HepG2 (cell line): ENCODE results near the gene CD274. TPM values are rescaled to one million over a fixed set of nuclear protein-coding genes. Genes with fewer than 3 reads are reported as not detected.

Source experiments
- AGO2 ChIP-seq: fragments of 200-400 bp; formaldehyde crosslinking; optimal IDR thresholded peaks from 2 replicates; pipeline ENCODE3; 2017; ENCODE audit warnings: mild to moderate bottlenecking, low read depth, low read length, moderate library complexity
- ATRX ChIP-seq: sonication (generic); formaldehyde crosslinking; IDR thresholded peaks from 2 replicates; pipeline ENCODE4 v1.4.0; 2020; ENCODE audit warnings: missing genetic modification reagents, borderline replicate concordance
- KDM2A ChIP-seq: sonication (generic); formaldehyde crosslinking; IDR thresholded peaks from 2 replicates; pipeline ENCODE4 v1.4.0; 2020; ENCODE audit warnings: low read depth, missing genetic modification reagents, borderline replicate concordance
- MIER2 ChIP-seq: IDR thresholded peaks from 2 replicates; pipeline ENCODE4 v1.6.1; 2016; ENCODE audit warnings: missing biosample characterization, missing genetic modification reagents
- TBX2 ChIP-seq: sonication (generic); formaldehyde crosslinking; IDR thresholded peaks from 2 replicates; pipeline ENCODE4 v1.5.0; 2020; ENCODE audit warnings: missing genetic modification reagents, mild to moderate bottlenecking, borderline replicate concordance
- TEAD3 ChIP-seq: optimal IDR thresholded peaks from 2 replicates; pipeline ENCODE3; 2016; ENCODE audit warnings: borderline replicate concordance
- ZFYVE20 ChIP-seq: sonication (generic); formaldehyde crosslinking; IDR thresholded peaks from 2 replicates; pipeline ENCODE4 v1.8.0; 2023; ENCODE audit warnings: low read depth, mild to moderate bottlenecking, moderate library complexity, missing genetic modification reagents, borderline replicate concordance
- ZNF121 ChIP-seq: sonication (generic); formaldehyde crosslinking; IDR thresholded peaks from 2 replicates; pipeline ENCODE4 v1.5.0; 2020; ENCODE audit warnings: mild to moderate bottlenecking, missing genetic modification reagents
- ZSCAN22 ChIP-seq: sonication (generic); formaldehyde crosslinking; IDR thresholded peaks from 2 replicates; pipeline ENCODE4 v1.4.0; 2020; ENCODE audit warnings: mild to moderate bottlenecking, missing genetic modification reagents
- polyA plus RNA-seq, 8 experiments: library from polyadenylated mRNA; depleted of rRNA in 3 of 8; stranded (reverse) in 7 of 8; unstranded in 1 of 8; fragments of >200 nt; fragmentation: Illumina TruSeq in 4 of 8; extraction: Trizol in 4 of 8; gene quantifications; 2 replicates each; pipeline versions ENCODE4 v1.2.1 to v1.2.3, GENCODE V29; 2011 to 2016; ENCODE audit warnings: low read depth in 4 of 8, missing spikeins in 1 of 8, mixed read lengths in 1 of 8; ENCODE audit not compliant: insufficient read depth in 1 of 8
- total RNA-seq, 5 experiments: library from RNA; depleted of rRNA; stranded (reverse); fragments of >200 nt; fragmentation: Illumina TruSeq; extraction: Trizol; gene quantifications; 2 replicates each; pipeline ENCODE4 v1.2.3, GENCODE V29; 2016; ENCODE audit warnings: low read depth in 1 of 5
- TF ChIP-seq, protein P1 (sequence below): sonication (generic); formaldehyde crosslinking; IDR thresholded peaks from 2 replicates; pipeline ENCODE4 v1.9.0; 2021; ENCODE audit warnings: missing genetic modification reagents, mild to moderate bottlenecking, borderline replicate concordance
- TF ChIP-seq, protein P2 (sequence below): sonication (generic); formaldehyde crosslinking; IDR thresholded peaks from 2 replicates; pipeline ENCODE4 v1.5.0; 2020; ENCODE audit warnings: missing genetic modification reagents
- TF ChIP-seq, protein P3 (sequence below): sonication (generic); formaldehyde crosslinking; IDR thresholded peaks from 2 replicates; pipeline ENCODE4 v1.8.0; 2022; ENCODE audit warnings: mild to moderate bottlenecking, missing genetic modification reagents; ENCODE audit not compliant: insufficient replicate concordance
- TF ChIP-seq, protein P4 (sequence below): sonication (generic); formaldehyde crosslinking; IDR thresholded peaks from 2 replicates; pipeline ENCODE4 v1.8.1; 2023; ENCODE audit warnings: mild to moderate bottlenecking, inconsistent platforms, moderate library complexity, missing genetic modification reagents, borderline replicate concordance
- TF ChIP-seq, protein P5 (sequence below): IDR thresholded peaks from 2 replicates; pipeline ENCODE4 v1.6.1; 2016; ENCODE audit warnings: missing biosample characterization, missing genetic modification reagents, low read depth
- TF ChIP-seq, protein P6 (sequence below): sonication (generic); formaldehyde crosslinking; IDR thresholded peaks from 2 replicates; pipeline ENCODE4 v1.5.1; 2020; ENCODE audit warnings: missing genetic modification reagents, mild to moderate bottlenecking, borderline replicate concordance
- TF ChIP-seq, protein P7 (sequence below): sonication (generic); formaldehyde crosslinking; IDR thresholded peaks from 2 replicates; pipeline ENCODE4 v1.4.0; 2020; ENCODE audit warnings: missing genetic modification reagents

Gene CD274
- total and polyA plus RNA-seq, 2 of the 13 experiments (the other 11 are each of a cell fraction or from before 2014, with no cell fraction given) = 0.17 to 0.49 TPM

DNA sequence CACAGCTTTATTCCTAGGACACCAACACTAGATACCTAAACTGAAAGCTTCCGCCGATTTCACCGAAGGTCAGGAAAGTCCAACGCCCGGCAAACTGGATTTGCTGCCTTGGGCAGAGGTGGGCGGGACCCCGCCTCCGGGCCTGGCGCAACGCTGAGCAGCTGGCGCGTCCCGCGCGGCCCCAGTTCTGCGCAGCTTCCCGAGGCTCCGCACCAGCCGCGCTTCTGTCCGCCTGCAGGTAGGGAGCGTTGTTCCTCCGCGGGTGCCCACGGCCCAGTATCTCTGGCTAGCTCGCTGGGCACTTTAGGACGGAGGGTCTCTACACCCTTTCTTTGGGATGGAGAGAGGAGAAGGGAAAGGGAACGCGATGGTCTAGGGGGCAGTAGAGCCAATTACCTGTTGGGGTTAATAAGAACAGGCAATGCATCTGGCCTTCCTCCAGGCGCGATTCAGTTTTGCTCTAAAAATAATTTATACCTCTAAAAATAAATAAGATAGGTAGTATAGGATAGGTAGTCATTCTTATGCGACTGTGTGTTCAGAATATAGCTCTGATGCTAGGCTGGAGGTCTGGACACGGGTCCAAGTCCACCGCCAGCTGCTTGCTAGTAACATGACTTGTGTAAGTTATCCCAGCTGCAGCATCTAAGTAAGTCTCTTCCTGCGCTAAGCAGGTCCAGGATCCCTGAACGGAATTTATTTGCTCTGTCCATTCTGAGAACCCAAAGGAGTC, at the start of gene CD274 (continued):
- TF ChIP-seq ZNF121 (CRISPR knock-in tag) (0 out of 2 replicates have a peak, but pooled peaks have one; percentile 14), MIER2 (CRISPR knock-in tag) (no peak), KDM2A (peak; percentile 93), AGO2 (no peak), TEAD3 (peak; percentile 63), ZSCAN22 (no peak), ATRX (CRISPR knock-in tag) (no peak), TBX2 (peak; percentile 40; the same call in 1 of the 2 replicates), ZFYVE20 (CRISPR knock-in tag) (no peak)
- TF ChIP-seq, protein P1, sequence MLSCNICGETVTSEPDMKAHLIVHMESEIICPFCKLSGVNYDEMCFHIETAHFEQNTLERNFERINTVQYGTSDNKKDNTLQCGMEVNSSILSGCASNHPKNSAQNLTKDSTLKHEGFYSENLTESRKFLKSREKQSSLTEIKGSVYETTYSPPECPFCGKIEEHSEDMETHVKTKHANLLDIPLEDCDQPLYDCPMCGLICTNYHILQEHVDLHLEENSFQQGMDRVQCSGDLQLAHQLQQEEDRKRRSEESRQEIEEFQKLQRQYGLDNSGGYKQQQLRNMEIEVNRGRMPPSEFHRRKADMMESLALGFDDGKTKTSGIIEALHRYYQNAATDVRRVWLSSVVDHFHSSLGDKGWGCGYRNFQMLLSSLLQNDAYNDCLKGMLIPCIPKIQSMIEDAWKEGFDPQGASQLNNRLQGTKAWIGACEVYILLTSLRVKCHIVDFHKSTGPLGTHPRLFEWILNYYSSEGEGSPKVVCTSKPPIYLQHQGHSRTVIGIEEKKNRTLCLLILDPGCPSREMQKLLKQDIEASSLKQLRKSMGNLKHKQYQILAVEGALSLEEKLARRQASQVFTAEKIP (CRISPR knock-in tag) = no peak
- TF ChIP-seq, protein P2, sequence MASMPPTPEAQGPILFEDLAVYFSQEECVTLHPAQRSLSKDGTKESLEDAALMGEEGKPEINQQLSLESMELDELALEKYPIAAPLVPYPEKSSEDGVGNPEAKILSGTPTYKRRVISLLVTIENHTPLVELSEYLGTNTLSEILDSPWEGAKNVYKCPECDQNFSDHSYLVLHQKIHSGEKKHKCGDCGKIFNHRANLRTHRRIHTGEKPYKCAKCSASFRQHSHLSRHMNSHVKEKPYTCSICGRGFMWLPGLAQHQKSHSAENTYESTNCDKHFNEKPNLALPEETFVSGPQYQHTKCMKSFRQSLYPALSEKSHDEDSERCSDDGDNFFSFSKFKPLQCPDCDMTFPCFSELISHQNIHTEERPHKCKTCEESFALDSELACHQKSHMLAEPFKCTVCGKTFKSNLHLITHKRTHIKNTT (CRISPR knock-in tag) = no peak
- TF ChIP-seq, protein P3, sequence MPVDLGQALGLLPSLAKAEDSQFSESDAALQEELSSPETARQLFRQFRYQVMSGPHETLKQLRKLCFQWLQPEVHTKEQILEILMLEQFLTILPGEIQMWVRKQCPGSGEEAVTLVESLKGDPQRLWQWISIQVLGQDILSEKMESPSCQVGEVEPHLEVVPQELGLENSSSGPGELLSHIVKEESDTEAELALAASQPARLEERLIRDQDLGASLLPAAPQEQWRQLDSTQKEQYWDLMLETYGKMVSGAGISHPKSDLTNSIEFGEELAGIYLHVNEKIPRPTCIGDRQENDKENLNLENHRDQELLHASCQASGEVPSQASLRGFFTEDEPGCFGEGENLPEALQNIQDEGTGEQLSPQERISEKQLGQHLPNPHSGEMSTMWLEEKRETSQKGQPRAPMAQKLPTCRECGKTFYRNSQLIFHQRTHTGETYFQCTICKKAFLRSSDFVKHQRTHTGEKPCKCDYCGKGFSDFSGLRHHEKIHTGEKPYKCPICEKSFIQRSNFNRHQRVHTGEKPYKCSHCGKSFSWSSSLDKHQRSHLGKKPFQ (CRISPR knock-in tag) = no peak
- TF ChIP-seq, protein P4, sequence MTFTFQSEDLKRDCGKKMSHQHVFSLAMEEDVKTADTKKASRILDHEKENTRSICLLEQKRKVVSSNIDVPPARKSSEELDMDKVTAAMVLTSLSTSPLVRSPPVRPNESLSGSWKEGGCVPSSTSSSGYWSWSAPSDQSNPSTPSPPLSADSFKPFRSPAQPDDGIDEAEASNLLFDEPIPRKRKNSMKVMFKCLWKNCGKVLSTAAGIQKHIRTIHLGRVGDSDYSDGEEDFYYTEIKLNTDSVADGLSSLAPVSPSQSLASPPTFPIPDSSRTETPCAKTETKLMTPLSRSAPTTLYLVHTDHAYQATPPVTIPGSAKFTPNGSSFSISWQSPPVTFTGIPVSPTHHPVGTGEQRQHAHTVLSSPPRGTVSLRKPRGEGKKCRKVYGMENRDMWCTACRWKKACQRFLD (CRISPR knock-in tag) = no peak
- TF ChIP-seq, protein P5, sequence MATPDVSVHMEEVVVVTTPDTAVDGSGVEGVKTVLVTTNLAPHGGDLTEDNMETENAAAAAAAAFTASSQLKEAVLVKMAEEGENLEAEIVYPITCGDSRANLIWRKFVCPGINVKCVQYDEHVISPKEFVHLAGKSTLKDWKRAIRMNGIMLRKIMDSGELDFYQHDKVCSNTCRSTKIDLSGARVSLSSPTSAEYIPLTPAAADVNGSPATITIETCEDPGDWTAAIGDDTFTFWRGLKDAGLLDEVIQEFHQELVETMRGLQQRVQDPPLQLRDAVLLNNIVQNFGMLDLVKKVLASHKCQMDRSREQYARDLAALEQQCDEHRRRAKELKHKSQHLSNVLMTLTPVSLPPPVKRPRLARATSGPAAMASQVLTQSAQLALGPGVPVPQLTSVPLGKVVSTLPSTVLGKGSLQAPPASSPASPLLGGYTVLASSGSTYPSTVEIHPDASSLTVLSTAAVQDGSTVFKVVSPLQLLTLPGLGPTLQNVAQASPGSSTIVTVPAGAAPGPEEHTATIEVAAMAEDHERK (CRISPR knock-in tag) = no peak
- TF ChIP-seq, protein P6, sequence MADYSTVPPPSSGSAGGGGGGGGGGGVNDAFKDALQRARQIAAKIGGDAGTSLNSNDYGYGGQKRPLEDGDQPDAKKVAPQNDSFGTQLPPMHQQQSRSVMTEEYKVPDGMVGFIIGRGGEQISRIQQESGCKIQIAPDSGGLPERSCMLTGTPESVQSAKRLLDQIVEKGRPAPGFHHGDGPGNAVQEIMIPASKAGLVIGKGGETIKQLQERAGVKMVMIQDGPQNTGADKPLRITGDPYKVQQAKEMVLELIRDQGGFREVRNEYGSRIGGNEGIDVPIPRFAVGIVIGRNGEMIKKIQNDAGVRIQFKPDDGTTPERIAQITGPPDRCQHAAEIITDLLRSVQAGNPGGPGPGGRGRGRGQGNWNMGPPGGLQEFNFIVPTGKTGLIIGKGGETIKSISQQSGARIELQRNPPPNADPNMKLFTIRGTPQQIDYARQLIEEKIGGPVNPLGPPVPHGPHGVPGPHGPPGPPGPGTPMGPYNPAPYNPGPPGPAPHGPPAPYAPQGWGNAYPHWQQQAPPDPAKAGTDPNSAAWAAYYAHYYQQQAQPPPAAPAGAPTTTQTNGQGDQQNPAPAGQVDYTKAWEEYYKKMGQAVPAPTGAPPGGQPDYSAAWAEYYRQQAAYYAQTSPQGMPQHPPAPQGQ (CRISPR knock-in tag) = no peak
- TF ChIP-seq, protein P7, sequence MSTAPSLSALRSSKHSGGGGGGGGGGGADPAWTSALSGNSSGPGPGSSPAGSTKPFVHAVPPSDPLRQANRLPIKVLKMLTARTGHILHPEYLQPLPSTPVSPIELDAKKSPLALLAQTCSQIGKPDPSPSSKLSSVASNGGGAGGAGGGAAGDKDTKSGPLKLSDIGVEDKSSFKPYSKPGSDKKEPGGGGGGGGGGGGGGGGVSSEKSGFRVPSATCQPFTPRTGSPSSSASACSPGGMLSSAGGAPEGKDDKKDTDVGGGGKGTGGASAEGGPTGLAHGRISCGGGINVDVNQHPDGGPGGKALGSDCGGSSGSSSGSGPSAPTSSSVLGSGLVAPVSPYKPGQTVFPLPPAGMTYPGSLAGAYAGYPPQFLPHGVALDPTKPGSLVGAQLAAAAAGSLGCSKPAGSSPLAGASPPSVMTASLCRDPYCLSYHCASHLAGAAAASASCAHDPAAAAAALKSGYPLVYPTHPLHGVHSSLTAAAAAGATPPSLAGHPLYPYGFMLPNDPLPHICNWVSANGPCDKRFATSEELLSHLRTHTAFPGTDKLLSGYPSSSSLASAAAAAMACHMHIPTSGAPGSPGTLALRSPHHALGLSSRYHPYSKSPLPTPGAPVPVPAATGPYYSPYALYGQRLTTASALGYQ (CRISPR knock-in tag) = no peak
